ENCODE measurements around the gene CLCN3. TPM values are rescaled to one million over a fixed set of nuclear protein-coding genes. Genes with fewer than 3 reads are reported as not detected.

The CLCN3 gene
- total and polyA plus RNA-seq, 2 experiments from 2014 or later, result 10.9 to 22.9 TPM

DNA sequence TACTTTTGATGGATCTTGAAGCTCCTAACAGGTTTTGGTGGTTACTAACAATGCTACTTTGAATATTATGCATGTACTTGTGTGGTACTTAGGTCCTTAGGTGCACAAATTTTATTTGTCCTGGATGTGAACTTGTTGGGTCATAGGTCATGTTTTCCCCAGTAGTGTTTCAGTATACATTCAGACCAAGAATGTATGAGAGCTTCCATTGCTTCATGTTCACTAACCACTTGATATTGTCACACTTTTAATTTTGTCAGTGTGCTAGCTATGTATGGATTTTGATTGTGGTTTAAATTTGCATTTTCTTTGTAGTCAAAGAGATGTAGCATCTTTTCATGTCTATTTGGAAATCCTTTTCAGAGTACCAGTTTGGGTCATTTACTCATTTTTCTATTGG lies 32.2 kb downstream of the CLCN3 start:
- Histone ChIP-seq H3K36me3 (ENCODE audit: insufficient read depth) (no peaks in the 10 kb centered on the region), H3K79me2 (replicated peaks; ENCODE audit: insufficient read depth) (peaks cover 47% of the 10 kb centered on the region), H3K4me2 (no peak overlapping the region), H3K4me1 (ENCODE audit: insufficient read depth) (no peaks in the 10 kb centered on the region), H2AFZ (no peak overlapping the region), H3K27me3 (ENCODE audit: insufficient read depth) (no peaks in the 10 kb centered on the region), H3K4me3 (no peak overlapping the region), H4K20me1 (replicated peaks; ENCODE audit: insufficient read depth) (no peaks in the 10 kb centered on the region; the same call in 1 of the 2 replicates), H3K27ac (ENCODE audit: low read depth) (no peak overlapping the region), H3F3A (replicated peaks; ENCODE audit: low read depth) (no peaks in the 10 kb centered on the region), H3K9me2 (ENCODE audit: insufficient read depth) (no peaks in the 10 kb centered on the region)
- H3K27me3 Mint-ChIP-seq (ENCODE audit: insufficient read depth, low read depth, poor library complexity), result no peaks in the 10 kb centered on the region
- no peak for DNase-seq (ENCODE audit: low spot score)
- ATAC-seq, result no peak
- no peak overlapping the region for H3K4me3 Mint-ChIP-seq
- H3K27ac Mint-ChIP-seq, result no peak overlapping the region
- no peaks in the 10 kb centered on the region; the same call in 2 of the 3 replicates for H3K36me3 Mint-ChIP-seq (ENCODE audit: low read depth)
- peaks cover 3% of the 10 kb centered on the region; the same call in 2 of the 3 replicates for H3K4me1 Mint-ChIP-seq
- TF ChIP-seq JUNB (IDR thresholded peaks at IDR 0.05; ENCODE audit: unreplicated experiment) (no peak), ZNF331 (CRISPR knock-in tag; IDR thresholded peaks at IDR 0.05; ENCODE audit: low read depth) (no peak), ETS1 (IDR thresholded peaks at IDR 0.05) (no peak), STAT1 (IDR thresholded peaks at IDR 0.05; ENCODE audit: unreplicated experiment) (no peak), ZNF114 (CRISPR knock-in tag; IDR thresholded peaks at IDR 0.05) (no peak), POLR2AphosphoS5 (IDR thresholded peaks at IDR 0.05; ENCODE audit: low read depth) (no peak), NANOG (IDR thresholded peaks at IDR 0.05; ENCODE audit: borderline replicate concordance) (no peak)
- TF ChIP-seq, protein P1, sequence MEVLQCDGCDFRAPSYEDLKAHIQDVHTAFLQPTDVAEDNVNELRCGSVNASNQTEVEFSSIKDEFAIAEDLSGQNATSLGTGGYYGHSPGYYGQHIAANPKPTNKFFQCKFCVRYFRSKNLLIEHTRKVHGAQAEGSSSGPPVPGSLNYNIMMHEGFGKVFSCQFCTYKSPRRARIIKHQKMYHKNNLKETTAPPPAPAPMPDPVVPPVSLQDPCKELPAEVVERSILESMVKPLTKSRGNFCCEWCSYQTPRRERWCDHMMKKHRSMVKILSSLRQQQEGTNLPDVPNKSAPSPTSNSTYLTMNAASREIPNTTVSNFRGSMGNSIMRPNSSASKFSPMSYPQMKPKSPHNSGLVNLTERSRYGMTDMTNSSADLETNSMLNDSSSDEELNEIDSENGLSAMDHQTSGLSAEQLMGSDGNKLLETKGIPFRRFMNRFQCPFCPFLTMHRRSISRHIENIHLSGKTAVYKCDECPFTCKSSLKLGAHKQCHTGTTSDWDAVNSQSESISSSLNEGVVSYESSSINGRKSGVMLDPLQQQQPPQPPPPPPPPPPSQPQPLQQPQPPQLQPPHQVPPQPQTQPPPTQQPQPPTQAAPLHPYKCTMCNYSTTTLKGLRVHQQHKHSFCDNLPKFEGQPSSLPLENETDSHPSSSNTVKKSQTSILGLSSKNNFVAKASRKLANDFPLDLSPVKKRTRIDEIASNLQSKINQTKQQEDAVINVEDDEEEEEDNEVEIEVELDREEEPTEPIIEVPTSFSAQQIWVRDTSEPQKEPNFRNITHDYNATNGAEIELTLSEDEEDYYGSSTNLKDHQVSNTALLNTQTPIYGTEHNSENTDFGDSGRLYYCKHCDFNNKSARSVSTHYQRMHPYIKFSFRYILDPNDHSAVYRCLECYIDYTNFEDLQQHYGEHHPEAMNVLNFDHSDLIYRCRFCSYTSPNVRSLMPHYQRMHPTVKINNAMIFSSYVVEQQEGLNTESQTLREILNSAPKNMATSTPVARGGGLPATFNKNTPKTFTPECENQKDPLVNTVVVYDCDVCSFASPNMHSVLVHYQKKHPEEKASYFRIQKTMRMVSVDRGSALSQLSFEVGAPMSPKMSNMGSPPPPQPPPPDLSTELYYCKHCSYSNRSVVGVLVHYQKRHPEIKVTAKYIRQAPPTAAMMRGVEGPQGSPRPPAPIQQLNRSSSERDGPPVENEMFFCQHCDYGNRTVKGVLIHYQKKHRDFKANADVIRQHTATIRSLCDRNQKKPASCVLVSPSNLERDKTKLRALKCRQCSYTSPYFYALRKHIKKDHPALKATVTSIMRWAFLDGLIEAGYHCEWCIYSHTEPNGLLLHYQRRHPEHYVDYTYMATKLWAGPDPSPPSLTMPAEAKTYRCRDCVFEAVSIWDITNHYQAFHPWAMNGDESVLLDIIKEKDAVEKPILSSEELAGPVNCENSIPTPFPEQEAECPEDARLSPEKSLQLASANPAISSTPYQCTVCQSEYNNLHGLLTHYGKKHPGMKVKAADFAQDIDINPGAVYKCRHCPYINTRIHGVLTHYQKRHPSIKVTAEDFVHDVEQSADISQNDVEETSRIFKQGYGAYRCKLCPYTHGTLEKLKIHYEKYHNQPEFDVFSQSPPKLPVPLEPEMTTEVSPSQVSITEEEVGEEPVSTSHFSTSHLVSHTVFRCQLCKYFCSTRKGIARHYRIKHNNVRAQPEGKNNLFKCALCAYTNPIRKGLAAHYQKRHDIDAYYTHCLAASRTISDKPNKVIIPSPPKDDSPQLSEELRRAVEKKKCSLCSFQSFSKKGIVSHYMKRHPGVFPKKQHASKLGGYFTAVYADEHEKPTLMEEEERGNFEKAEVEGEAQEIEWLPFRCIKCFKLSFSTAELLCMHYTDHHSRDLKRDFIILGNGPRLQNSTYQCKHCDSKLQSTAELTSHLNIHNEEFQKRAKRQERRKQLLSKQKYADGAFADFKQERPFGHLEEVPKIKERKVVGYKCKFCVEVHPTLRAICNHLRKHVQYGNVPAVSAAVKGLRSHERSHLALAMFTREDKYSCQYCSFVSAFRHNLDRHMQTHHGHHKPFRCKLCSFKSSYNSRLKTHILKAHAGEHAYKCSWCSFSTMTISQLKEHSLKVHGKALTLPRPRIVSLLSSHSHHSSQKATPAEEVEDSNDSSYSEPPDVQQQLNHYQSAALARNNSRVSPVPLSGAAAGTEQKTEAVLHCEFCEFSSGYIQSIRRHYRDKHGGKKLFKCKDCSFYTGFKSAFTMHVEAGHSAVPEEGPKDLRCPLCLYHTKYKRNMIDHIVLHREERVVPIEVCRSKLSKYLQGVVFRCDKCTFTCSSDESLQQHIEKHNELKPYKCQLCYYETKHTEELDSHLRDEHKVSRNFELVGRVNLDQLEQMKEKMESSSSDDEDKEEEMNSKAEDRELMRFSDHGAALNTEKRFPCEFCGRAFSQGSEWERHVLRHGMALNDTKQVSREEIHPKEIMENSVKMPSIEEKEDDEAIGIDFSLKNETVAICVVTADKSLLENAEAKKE (CRISPR knock-in tag; IDR thresholded peaks at IDR 0.05), result no peak
- TF ChIP-seq, protein P2, sequence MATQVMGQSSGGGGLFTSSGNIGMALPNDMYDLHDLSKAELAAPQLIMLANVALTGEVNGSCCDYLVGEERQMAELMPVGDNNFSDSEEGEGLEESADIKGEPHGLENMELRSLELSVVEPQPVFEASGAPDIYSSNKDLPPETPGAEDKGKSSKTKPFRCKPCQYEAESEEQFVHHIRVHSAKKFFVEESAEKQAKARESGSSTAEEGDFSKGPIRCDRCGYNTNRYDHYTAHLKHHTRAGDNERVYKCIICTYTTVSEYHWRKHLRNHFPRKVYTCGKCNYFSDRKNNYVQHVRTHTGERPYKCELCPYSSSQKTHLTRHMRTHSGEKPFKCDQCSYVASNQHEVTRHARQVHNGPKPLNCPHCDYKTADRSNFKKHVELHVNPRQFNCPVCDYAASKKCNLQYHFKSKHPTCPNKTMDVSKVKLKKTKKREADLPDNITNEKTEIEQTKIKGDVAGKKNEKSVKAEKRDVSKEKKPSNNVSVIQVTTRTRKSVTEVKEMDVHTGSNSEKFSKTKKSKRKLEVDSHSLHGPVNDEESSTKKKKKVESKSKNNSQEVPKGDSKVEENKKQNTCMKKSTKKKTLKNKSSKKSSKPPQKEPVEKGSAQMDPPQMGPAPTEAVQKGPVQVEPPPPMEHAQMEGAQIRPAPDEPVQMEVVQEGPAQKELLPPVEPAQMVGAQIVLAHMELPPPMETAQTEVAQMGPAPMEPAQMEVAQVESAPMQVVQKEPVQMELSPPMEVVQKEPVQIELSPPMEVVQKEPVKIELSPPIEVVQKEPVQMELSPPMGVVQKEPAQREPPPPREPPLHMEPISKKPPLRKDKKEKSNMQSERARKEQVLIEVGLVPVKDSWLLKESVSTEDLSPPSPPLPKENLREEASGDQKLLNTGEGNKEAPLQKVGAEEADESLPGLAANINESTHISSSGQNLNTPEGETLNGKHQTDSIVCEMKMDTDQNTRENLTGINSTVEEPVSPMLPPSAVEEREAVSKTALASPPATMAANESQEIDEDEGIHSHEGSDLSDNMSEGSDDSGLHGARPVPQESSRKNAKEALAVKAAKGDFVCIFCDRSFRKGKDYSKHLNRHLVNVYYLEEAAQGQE (IDR thresholded peaks at IDR 0.05; ENCODE audit: unreplicated experiment), result no peak
- TF ChIP-seq, protein P3, sequence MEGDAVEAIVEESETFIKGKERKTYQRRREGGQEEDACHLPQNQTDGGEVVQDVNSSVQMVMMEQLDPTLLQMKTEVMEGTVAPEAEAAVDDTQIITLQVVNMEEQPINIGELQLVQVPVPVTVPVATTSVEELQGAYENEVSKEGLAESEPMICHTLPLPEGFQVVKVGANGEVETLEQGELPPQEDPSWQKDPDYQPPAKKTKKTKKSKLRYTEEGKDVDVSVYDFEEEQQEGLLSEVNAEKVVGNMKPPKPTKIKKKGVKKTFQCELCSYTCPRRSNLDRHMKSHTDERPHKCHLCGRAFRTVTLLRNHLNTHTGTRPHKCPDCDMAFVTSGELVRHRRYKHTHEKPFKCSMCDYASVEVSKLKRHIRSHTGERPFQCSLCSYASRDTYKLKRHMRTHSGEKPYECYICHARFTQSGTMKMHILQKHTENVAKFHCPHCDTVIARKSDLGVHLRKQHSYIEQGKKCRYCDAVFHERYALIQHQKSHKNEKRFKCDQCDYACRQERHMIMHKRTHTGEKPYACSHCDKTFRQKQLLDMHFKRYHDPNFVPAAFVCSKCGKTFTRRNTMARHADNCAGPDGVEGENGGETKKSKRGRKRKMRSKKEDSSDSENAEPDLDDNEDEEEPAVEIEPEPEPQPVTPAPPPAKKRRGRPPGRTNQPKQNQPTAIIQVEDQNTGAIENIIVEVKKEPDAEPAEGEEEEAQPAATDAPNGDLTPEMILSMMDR (conservative IDR thresholded peaks at IDR 0.05; ENCODE audit: low read depth in 2 of 2), result no peak
- no peaks in the 10 kb centered on the region; the same call in 2 of the 3 replicates for H3K9me3 Mint-ChIP-seq

Measured in GM23338 (cell line).